DND-41 (cell line): Measurements from ENCODE around the gene SLC25A39.

Source experiments
- CTCF ChIP-seq: IDR thresholded peaks from 2 replicates; pipeline ENCODE4 v1.5.1; 2012; ENCODE audit warnings: borderline replicate concordance, low read length, moderate library complexity, mild to moderate bottlenecking; ENCODE audit not compliant: poor library complexity, severe bottlenecking; ENCODE audit errors: extremely low read depth
- EZH2 ChIP-seq: IDR thresholded peaks from 3 replicates; pipeline ENCODE4 v1.6.1; 2012; ENCODE audit warnings: borderline replicate concordance, low read depth, mild to moderate bottlenecking, moderate library complexity, low read length, inconsistent platforms; ENCODE audit not compliant: severe bottlenecking

- TF ChIP-seq CTCF (no peak), EZH2 (no peak)
Measured at GRCh38 chr17:44279666-44280391, 44.8 kb downstream of the SLC25A39 start.
